ENCODE measurements around the gene MCRIP1.

DNA sequence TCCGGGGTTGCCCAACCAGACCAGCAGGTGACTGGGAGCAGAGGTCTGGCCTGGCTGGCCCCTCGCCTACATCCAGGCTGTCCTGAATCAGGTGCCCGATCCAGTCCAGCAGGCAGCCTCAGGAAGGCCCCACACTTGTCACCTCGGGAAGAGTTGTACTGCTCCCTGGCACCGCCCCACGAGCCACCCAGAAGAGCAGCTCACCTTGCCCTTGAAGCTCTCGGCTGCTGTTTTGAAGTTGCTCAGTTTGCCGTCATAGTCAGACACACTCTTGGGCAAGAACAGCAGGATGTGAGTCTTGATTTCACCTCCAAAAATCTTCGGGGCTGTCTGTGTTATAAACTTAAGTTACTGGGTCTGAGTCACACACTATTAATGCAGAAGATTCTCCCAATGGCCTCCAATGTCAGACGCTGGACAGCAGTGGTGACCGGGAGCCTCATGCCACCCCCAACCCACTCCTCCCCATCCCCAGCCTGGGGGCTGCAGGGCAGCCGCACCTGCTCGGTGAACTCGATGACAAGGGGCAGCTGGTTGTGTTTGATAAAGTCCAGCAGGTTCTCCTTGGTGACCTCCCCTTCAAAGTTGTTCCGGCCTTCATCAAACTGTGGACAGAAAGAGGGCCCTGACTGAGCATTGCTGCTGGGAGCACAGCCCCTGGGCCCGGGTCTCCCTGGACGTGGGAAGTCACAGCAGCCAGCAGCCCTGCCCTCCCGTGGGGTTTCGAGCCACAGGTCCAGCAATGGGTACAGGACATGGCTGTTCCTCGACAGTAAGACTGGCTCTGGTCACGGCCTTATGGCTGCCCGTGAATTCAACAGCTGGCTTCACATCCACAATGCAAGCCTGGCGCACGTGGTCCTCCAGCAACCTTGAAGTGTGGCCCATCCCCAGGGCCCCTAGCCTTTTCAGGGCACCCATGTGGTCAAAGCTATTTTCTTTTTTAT is 13.9 kb upstream of the MCRIP1 start:
- TF ChIP-seq POLR2A (IDR thresholded peaks at IDR 0.05; ENCODE audit: low read depth, low read length) = peak; percentile 25; the same call in 1 of the 2 replicates
- TF ChIP-seq TAF1 (IDR thresholded peaks at IDR 0.05; ENCODE audit: borderline replicate concordance, low read depth, low read length) = no peak
- peak; percentile 43 for TF ChIP-seq POLR2AphosphoS5 (IDR thresholded peaks at IDR 0.05; ENCODE audit: low read depth, low read length)

All from GM12892 (cell line).